ENCODE measurements around the gene MSI2.

Gene MSI2

GRCh38 chr17:57338257-57338914, 82.1 kb downstream of the MSI2 start:
- no peak for DNase-seq (ENCODE audit: extremely low read depth in 1 of 2, low read depth in 1 of 2)

- DNase-seq (ENCODE audit: extremely low read depth in 1 of 2, low read depth in 1 of 2): no peak
Observed at GRCh38 chr17:57340160-57340981, 84.0 kb downstream of the MSI2 start.

DNA sequence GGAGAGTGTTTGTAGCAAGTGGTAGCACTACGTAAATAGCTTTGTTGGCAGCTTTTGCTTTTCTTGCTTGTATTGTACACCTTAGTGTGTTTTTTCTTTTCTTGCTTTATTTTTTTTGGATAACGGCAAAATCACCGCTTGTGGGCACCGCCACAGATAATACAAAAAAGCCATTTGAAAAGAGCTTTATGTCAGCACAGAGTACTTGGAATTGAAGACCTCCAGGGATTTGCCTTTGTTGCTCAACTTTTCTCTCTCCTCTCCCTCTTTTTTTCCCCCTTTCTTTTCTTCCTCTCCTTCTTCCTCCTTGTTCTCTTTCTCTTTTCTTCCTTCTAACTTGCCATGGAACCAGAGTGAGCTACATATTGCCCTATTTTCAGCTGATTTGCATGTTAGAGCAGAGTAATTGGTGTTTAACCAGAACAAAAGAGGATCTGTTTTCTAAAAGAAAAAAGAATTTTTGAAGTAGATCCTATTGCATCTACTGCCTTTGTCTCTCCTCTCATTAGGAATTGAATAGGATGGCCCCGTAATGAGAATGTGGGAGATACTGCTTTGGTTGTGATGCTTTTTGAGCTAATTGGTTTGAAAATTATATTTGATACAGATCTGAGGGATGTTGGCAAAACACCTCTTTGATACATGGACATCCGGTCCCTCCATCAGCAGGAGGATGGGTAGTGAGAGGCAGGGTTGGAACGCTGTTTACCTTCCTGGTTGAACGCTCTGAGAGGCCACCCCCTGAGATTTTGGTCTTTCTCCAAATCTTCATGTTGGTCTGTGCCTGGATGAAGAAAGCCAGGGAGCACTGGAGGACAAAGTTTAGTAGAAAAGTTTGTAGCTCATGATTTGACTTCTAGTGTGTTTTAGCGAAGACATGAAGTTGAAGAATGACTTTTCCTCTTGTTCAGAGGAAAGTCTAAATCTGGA, 85.6 kb downstream of the MSI2 start:
- no peak for DNase-seq (ENCODE audit: extremely low read depth in 1 of 2, low read depth in 1 of 2)

GRCh38 chr17:57342963-57343589, 86.8 kb downstream of the MSI2 start:
- DNase-seq (ENCODE audit: extremely low read depth in 1 of 2, low read depth in 1 of 2): no peak

DNA sequence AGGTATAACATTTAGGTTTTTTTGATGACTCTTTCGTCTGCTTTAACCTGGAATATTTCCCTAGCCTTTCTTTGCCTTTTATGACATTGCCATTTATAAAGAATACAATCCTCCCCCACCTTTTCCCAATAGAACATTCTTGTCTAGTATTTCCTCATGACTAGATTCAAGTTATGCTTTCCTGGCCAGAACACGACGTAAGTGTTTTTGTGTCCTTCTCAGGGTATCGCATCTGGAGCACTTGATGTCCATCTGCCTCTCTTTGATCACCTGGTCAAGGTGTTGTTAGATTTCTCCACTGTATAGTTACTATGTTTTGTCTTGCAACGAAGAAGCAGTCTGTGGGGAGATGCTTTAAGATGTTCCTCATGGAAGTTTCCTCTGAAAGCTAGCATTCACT, 87.4 kb downstream of the MSI2 start:
- no peak for DNase-seq (ENCODE audit: extremely low read depth in 1 of 2, low read depth in 1 of 2)

DNA sequence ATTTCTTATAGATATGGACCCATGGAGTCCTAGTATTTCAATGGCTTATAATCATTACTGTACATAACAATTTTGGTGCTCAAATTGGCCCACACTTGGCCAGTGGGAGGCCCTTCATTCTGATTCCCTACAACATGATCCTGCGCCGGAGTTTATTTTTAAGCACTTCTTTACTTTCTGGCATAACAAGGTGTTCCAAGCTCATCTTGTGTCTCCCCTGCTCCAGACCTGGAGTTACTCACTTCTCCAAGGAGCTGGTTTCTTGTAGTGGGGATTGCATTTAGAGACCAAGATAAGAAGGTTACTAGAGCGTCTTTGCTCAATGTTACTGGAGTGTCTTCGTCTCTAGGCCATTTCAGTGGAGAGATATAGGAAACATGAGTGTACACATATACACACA, 87.9 kb downstream of the MSI2 start:
- DNase-seq (ENCODE audit: extremely low read depth in 1 of 2, low read depth in 1 of 2): no peak

- no peak for DNase-seq (ENCODE audit: extremely low read depth in 1 of 2, low read depth in 1 of 2)
Observed at GRCh38 chr17:57349541-57350247, 93.4 kb downstream of the MSI2 start.

DNA sequence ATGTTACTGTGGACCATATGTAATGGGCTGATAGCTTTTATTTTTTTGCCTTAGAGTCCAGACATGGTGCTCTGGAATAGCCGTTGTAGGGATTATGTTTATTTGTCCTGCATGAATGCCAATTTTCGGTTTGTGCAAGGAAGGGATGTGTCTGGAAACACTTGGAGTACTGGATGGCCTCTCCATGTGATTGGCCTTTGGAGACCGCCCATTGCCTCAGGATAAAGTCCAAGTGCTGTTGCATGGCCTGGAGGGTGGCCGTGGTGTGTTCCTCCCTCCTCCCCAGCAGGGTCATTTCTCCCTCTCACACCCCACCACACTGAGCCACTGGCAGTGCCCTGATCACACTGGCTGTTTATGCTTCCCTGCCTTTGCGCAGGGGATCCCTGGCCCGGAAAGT, 93.9 kb downstream of the MSI2 start:
- DNase-seq (ENCODE audit: extremely low read depth in 1 of 2, low read depth in 1 of 2): no peak

DNA sequence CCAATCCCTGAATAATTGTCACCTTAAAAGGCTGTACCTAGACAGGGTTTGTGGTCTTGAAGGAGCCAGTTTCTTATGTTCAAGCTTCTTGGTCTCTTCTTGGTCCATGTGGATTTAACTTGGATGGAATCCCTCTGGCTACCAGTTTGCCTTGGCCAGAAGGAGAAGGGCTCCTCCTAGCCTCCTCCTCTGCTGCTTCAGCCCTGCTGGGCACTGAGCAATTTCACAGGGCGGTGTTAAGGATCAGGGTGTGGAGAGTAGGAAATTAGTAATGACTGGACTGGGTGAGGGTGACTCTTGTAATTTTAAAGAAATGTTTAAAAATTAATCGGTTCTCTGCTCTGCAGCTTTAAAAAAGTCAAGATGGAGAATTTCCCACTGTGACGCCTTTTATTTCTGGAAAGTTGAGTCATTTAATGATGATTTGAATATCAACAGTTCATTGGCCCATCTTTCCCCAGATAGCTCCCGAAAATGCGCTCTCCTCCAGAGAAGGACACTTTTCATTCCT, 96.4 kb downstream of the MSI2 start:
- no peak for DNase-seq (ENCODE audit: extremely low read depth in 1 of 2, low read depth in 1 of 2)

DNA sequence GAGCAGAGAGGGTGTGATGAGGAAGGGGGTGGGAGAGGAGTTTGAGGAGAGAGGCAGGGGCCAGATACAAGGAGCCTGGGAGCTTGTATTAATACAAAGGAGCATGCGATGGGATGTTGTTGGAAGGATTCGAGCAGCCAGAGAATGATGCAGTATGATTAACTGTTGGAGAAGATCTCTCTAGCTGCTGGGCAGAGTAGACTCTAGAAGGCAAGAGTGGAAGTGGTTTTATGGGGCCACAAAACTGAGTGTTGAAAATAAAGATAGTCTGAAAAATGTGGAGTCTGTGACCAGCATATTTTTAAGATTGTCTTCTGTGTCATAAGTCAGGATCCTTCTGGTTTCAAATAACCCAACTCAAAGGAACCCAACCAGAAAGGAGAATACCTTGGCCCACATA, 98.3 kb downstream of the MSI2 start:
- DNase-seq (ENCODE audit: extremely low read depth in 1 of 2, low read depth in 1 of 2): no peak

- DNase-seq (ENCODE audit: extremely low read depth in 1 of 2, low read depth in 1 of 2): no peak
Observed at GRCh38 chr17:57355090-57355859, 99.0 kb downstream of the MSI2 start.

GRCh38 chr17:57356153-57356718, 99.9 kb downstream of the MSI2 start:
- no peak for DNase-seq (ENCODE audit: extremely low read depth in 1 of 2, low read depth in 1 of 2)

DNA sequence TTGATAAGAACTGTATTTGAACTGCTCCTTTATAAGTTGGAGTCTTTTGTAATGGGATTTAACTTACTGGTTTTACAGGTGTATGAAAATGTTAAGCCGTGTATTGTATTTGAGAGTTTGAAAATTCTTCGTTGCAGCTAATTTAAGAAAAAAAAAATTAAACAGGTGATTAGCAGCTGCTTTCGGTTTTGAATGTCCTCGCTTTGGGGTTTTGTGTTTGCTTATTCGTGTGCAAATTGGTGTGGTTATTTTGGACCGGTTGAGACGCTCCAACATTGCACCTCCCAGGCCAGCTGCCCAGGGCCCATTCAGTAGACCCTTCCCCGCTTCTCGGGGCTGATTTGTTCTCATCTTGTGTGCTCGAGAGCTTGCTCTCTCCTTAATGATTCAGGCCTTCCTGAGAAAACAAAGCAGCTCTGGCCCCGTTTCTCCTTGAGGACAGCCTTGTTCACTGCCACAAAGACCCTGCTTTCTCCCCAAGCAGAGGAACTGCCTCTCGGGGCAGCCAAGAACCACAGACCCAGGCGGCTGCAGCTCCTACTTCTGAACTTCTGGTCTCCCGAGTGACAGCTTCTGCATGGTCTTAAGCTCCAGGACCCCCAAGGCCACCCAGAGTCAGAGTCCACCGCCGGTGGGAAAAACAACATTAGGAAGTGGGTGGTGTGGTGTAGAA, 100.5 kb downstream of the MSI2 start:
- DNase-seq (ENCODE audit: extremely low read depth in 1 of 2, low read depth in 1 of 2): no peak

DNA sequence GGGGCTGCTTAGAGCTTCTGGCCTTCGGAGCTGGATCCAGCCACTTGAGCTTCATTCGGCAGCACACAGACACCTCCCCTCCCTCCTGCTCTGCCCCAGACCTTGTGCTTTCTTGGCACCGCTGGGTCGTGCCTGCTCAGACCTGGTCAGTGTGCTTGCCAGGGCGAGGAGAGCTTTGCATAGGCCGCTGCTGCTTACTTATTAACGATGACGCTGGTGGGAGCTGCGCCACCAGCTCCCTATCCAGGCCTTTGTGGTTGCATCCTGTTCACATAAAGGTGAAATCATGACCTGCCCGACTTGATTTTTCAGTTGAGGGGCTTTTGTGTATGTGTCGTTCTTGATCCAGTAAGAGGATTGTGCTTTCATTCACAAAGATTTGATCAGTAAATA, 101.1 kb downstream of the MSI2 start:
- no peak for DNase-seq (ENCODE audit: extremely low read depth in 1 of 2, low read depth in 1 of 2)

DNA sequence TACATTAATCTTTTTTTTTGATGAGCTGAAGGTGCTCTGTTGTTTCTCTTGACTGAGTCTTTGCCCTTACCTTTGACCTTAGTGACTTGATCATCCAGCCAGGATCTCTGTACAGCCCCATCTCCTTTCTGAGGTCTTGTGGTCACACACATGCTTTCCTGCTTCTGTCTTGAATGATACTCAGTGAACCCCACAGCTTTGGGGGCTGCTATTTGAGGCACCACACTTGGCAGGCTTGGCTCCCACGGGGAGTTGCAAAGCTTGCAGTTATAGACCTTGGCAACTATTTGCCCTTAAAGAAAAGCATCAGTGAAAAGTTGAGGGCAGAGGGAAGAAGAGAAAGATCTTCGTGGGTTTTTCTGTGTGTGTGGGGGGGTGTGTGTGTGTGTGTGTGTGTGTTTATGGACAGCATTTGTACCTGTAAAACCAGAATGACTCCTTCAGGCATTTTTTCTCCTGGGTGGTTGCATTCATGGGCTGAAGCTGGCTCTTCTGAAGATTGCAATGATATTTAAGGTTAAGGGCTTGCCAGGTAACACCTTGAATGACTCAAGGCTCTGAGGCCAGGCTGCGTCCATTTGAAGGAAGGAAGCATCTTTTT, 101.6 kb downstream of the MSI2 start:
- no peak for DNase-seq (ENCODE audit: extremely low read depth in 1 of 2, low read depth in 1 of 2)

- DNase-seq (ENCODE audit: extremely low read depth in 1 of 2, low read depth in 1 of 2): no peak
Observed at GRCh38 chr17:57360266-57360665, 103.9 kb downstream of the MSI2 start.

DNA sequence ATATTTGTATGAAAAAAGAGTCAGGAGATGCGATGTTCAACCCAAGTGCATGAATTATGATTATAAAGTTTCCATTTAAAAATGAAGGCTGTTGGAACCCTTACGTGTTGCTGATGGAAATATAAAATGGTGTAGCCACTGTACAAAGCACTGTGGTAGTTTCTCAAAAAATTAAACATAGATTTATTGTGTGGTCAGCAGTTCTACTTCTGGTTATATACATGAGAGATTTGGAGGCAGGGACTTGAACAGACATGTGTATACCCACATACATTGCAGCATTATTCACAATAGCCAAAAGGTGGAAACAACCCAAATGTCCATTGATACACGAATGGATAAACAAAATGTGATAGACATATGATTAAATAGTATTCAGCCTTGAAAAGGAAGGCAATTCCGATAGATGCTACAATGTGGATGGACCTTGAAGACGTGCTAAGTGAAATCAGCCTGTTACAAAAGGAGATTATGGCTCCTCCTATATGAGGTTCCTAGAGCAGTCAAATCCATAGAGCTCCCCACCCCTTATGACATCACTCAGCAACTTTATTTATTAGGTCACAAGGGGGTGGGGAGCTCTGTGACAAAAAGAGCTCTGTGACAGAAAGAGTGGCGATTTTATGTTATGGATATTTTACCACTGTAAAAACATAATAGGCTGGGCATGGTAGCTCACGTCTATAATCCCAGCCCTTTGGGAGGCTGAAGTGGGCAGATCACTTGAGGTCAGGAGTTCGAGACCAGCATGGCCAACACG, 106.7 kb downstream of the MSI2 start:
- no peak for DNase-seq (ENCODE audit: extremely low read depth in 1 of 2, low read depth in 1 of 2)
